HepG2 (cell line): ENCODE results near the gene PTCRA. TPM values are rescaled to one million over a fixed set of nuclear protein-coding genes. Genes with fewer than 3 reads are reported as not detected.

Experiments used
- DMAP1 ChIP-seq: IDR thresholded peaks from 2 replicates; pipeline ENCODE4 v1.6.1; 2016
- DPF2 ChIP-seq: sonication (generic); formaldehyde crosslinking; IDR thresholded peaks from 2 replicates; pipeline ENCODE4 v1.4.0; 2020; ENCODE audit warnings: mild to moderate bottlenecking, low read depth, missing genetic modification reagents, borderline replicate concordance
- EED ChIP-seq: sonication (generic); formaldehyde crosslinking; IDR thresholded peaks from 2 replicates; pipeline ENCODE4 v1.5.0; 2020; ENCODE audit warnings: mild to moderate bottlenecking, missing genetic modification reagents
- KDM2A ChIP-seq: sonication (generic); formaldehyde crosslinking; IDR thresholded peaks from 2 replicates; pipeline ENCODE4 v1.4.0; 2020; ENCODE audit warnings: low read depth, missing genetic modification reagents, borderline replicate concordance
- PHF8 ChIP-seq: sonication (generic); formaldehyde crosslinking; IDR thresholded peaks from 2 replicates; pipeline ENCODE4 v1.5.0; 2020; ENCODE audit warnings: missing genetic modification reagents
- PPARG ChIP-seq: conservative IDR thresholded peaks from 2 replicates; pipeline ENCODE4 v1.6.1; 2016; ENCODE audit warnings: missing biosample characterization, missing genetic modification reagents
- THYN1 ChIP-seq: sonication (generic); formaldehyde crosslinking; IDR thresholded peaks from 2 replicates; pipeline ENCODE4 v1.8.1; 2023; ENCODE audit warnings: low read depth, mild to moderate bottlenecking, moderate library complexity, missing genetic modification reagents, borderline replicate concordance
- TRAFD1 ChIP-seq: sonication (generic); formaldehyde crosslinking; IDR thresholded peaks from 2 replicates; pipeline ENCODE4 v1.5.1; 2020; ENCODE audit warnings: missing genetic modification reagents, mild to moderate bottlenecking, borderline replicate concordance
- ZBTB40 ChIP-seq, 2 experiments: fragments of 450-650 bp in 1 of 2; sonication (generic) in 1 of 2; formaldehyde crosslinking in 1 of 2; IDR thresholded peaks; 2 replicates each; pipeline versions ENCODE4 v1.6.1 to v1.8.0; 2016 to 2022; ENCODE audit warnings: antibody characterized with exemption in 1 of 2, mild to moderate bottlenecking in 1 of 2, missing genetic modification reagents in 1 of 2
- ZNF253 ChIP-seq: sonication (generic); formaldehyde crosslinking; IDR thresholded peaks from 2 replicates; pipeline ENCODE4 v1.8.0; 2022; ENCODE audit warnings: mild to moderate bottlenecking, missing genetic modification reagents, borderline replicate concordance
- ZNF362 ChIP-seq: sonication (generic); formaldehyde crosslinking; IDR thresholded peaks from 2 replicates; pipeline ENCODE4 v1.4.0; 2020; ENCODE audit warnings: missing genetic modification reagents, mild to moderate bottlenecking, borderline replicate concordance
- ZNF468 ChIP-seq: sonication (generic); formaldehyde crosslinking; IDR thresholded peaks from 2 replicates; pipeline ENCODE4 v1.8.0; 2022; ENCODE audit warnings: mild to moderate bottlenecking, moderate library complexity, missing genetic modification reagents
- ZNF512 ChIP-seq: sonication (generic); formaldehyde crosslinking; IDR thresholded peaks from 2 replicates; pipeline ENCODE4 v1.4.0; 2020; ENCODE audit warnings: mild to moderate bottlenecking, missing genetic modification reagents
- polyA plus RNA-seq, 8 experiments: library from polyadenylated mRNA; depleted of rRNA in 3 of 8; stranded (reverse) in 7 of 8; unstranded in 1 of 8; fragments of >200 nt; fragmentation: Illumina TruSeq in 4 of 8; extraction: Trizol in 4 of 8; gene quantifications; 2 replicates each; pipeline versions ENCODE4 v1.2.1 to v1.2.3, GENCODE V29; 2011 to 2016; ENCODE audit warnings: low read depth in 4 of 8, missing spikeins in 1 of 8, mixed read lengths in 1 of 8; ENCODE audit not compliant: insufficient read depth in 1 of 8
- total RNA-seq, 5 experiments: library from RNA; depleted of rRNA; stranded (reverse); fragments of >200 nt; fragmentation: Illumina TruSeq; extraction: Trizol; gene quantifications; 2 replicates each; pipeline ENCODE4 v1.2.3, GENCODE V29; 2016; ENCODE audit warnings: low read depth in 1 of 5

Gene PTCRA
- total and polyA plus RNA-seq, 2 of the 13 experiments (the other 11 are each of a cell fraction or from before 2014, with no cell fraction given) = not detected

- TF ChIP-seq TRAFD1 (CRISPR knock-in tag) (0 out of 2 replicates have a peak, but pooled peaks have one; percentile 29), ZNF512 (CRISPR knock-in tag) (peak; percentile 16; the same call in 1 of the 2 replicates), ZBTB40 (IDR thresholded peaks at IDR 0.05) (no peak), ZBTB40 (CRISPR knock-in tag; IDR thresholded peaks at IDR 0.05) (no peak; the same call in 1 of the 2 replicates), DMAP1 (CRISPR knock-in tag) (peak; percentile 44; the same call in 1 of the 2 replicates), PPARG (CRISPR knock-in tag) (0 out of 2 replicates have a peak, but pooled peaks have one; percentile 23), EED (CRISPR knock-in tag) (0 out of 2 replicates have a peak, but pooled peaks have one; percentile 58), PHF8 (peak; percentile 81), THYN1 (CRISPR knock-in tag) (no peak; the same call in 1 of the 2 replicates), ZNF253 (no peak), KDM2A (peak; percentile 84), ZNF362 (CRISPR knock-in tag) (peak; percentile 37; the same call in 1 of the 2 replicates), DPF2 (CRISPR knock-in tag) (no peak), ZNF468 (CRISPR knock-in tag) (0 out of 2 replicates have a peak, but pooled peaks have one; percentile 31)
Measured at GRCh38 chr6:42960243-42961019, 44.6 kb downstream of the PTCRA start, which contains the start of gene GNMT (continued).
